ENCODE data around the gene GID4. TPM values are rescaled to one million over a fixed set of nuclear protein-coding genes. Genes with fewer than 3 reads are reported as not detected.
"Not testable (repeated sequence)": the region's sequence is repeated elsewhere in the genome, so short reads cannot be mapped to it uniquely, and the experiment has no call there.

The GID4 gene
- 5.9 TPM for total RNA-seq

- DNase-seq (ENCODE audit: low read depth in 2 of 3, low spot score in 2 of 3) = peak; percentile 99 to 100 (median 100)
These were observed at the start of gene GID4, which contains the start of gene ATPAF2 for GRCh38 chr17:18038861-18039534. Gene GID4 (plus strand): TSS chr17:18039408. CDS start chr17:18039465, 57 bp downstream. Gene ATPAF2 (minus strand): TSS chr17:18039168. CDS start chr17:18039013, 155 bp downstream.

- DNase-seq (ENCODE audit: low read depth in 2 of 3, low spot score in 2 of 3) = no peak
These were observed 49.6 kb upstream of the GID4 start for GRCh38 chr17:17989618-17990017.

- no peak for DNase-seq (ENCODE audit: low read depth in 2 of 3, low spot score in 2 of 3)
These were observed 48.9 kb upstream of the GID4 start for GRCh38 chr17:17990282-17990681.

- no peak for DNase-seq (ENCODE audit: low read depth in 2 of 3, low spot score in 2 of 3)
These were observed 45.8 kb upstream of the GID4 start for GRCh38 chr17:17993366-17993765.

- no peak for DNase-seq (ENCODE audit: low read depth in 2 of 3, low spot score in 2 of 3)
These were observed 45.4 kb upstream of the GID4 start for GRCh38 chr17:17993852-17994251.

GRCh38 chr17:17994271-17995069 is 44.7 kb upstream of the GID4 start:
- peak in 2 of 3 donors; percentile 29 to 51 for DNase-seq (ENCODE audit: low read depth in 2 of 3, low spot score in 2 of 3)

- DNase-seq (ENCODE audit: low read depth in 2 of 3, low spot score in 2 of 3) = not testable (repeated sequence)
These were observed 43.3 kb upstream of the GID4 start for GRCh38 chr17:17995887-17996286.

GRCh38 chr17:17998934-17999333 is 40.3 kb upstream of the GID4 start:
- DNase-seq (ENCODE audit: low read depth in 2 of 3, low spot score in 2 of 3) = no peak

- no peak for DNase-seq (ENCODE audit: low read depth in 2 of 3, low spot score in 2 of 3)
These were observed 39.7 kb upstream of the GID4 start for GRCh38 chr17:17999364-18000029.

GRCh38 chr17:18000030-18000408 is 39.2 kb upstream of the GID4 start:
- DNase-seq (ENCODE audit: low read depth in 2 of 3, low spot score in 2 of 3) = no peak

- DNase-seq (ENCODE audit: low read depth in 2 of 3, low spot score in 2 of 3) = no peak
These were observed 37.0 kb upstream of the GID4 start for GRCh38 chr17:18002171-18002570.

- DNase-seq (ENCODE audit: low read depth in 2 of 3, low spot score in 2 of 3) = no peak
These were observed 34.9 kb upstream of the GID4 start for GRCh38 chr17:18004345-18004744.

GRCh38 chr17:18004884-18005305 is 34.3 kb upstream of the GID4 start:
- DNase-seq (ENCODE audit: low read depth in 2 of 3, low spot score in 2 of 3) = no peak

GRCh38 chr17:18005496-18005895 is 33.7 kb upstream of the GID4 start:
- DNase-seq (ENCODE audit: low read depth in 2 of 3, low spot score in 2 of 3) = no peak

- no peak for DNase-seq (ENCODE audit: low read depth in 2 of 3, low spot score in 2 of 3)
These were observed 32.5 kb upstream of the GID4 start for GRCh38 chr17:18006495-18007239.

- no peak for DNase-seq (ENCODE audit: low read depth in 2 of 3, low spot score in 2 of 3)
These were observed 30.5 kb upstream of the GID4 start for GRCh38 chr17:18008496-18009268.

GRCh38 chr17:18009609-18010420 is 29.4 kb upstream of the GID4 start:
- no peak for DNase-seq (ENCODE audit: low read depth in 2 of 3, low spot score in 2 of 3)

- DNase-seq (ENCODE audit: low read depth in 2 of 3, low spot score in 2 of 3) = no peak
These were observed 27.9 kb upstream of the GID4 start for GRCh38 chr17:18011286-18011685.

- no peak for DNase-seq (ENCODE audit: low read depth in 2 of 3, low spot score in 2 of 3)
These were observed 25.2 kb upstream of the GID4 start for GRCh38 chr17:18014006-18014405.
